T-helper 2 cell treated with Interferon-gamma antibody and Interleukin-4, amounts not matched to agents 5 μg/mL and 100 μg/mL, for 36 hours (primary cell): ENCODE measurements around the gene GRSF1.
"Not testable (repeated sequence)": the region's sequence is repeated elsewhere in the genome, so short reads cannot be mapped to it uniquely, and the experiment has no call there.

ENCODE experiments used
- DNase-seq: peaks from one replicate; pipeline ENCODE4 v3.0.0; 2021; ENCODE audit warnings: low spot score
- H3K27ac Mint-ChIP-seq: one replicate; pipeline ENCODE4 v1.8.0; 2021; ENCODE audit warnings: mild to moderate bottlenecking, mixed read lengths
- H3K27me3 Mint-ChIP-seq: one replicate; pipeline ENCODE4 v1.8.0; 2021; ENCODE audit warnings: low read depth, mixed read lengths
- H3K36me3 Mint-ChIP-seq: one replicate; pipeline ENCODE4 v1.8.0; 2021; ENCODE audit warnings: low read depth, mixed read lengths
- H3K4me1 Mint-ChIP-seq: one replicate; pipeline ENCODE4 v1.8.0; 2021; ENCODE audit warnings: low read depth, mixed read lengths
- H3K4me3 Mint-ChIP-seq: one replicate; pipeline ENCODE4 v1.8.0; 2022; ENCODE audit warnings: mild to moderate bottlenecking, moderate library complexity, mixed read lengths
- H3K9me3 Mint-ChIP-seq: one replicate; pipeline ENCODE4 v1.8.0; 2021; ENCODE audit warnings: mixed read lengths

Gene GRSF1

GRCh38 chr4:70816894-70817293 lies 22.8 kb downstream of the GRSF1 start:
- H3K4me3 Mint-ChIP-seq: no peak overlapping the region
- H3K4me1 Mint-ChIP-seq: peaks cover 13% of the 10 kb centered on the region
- H3K36me3 Mint-ChIP-seq: peaks cover 35% of the 10 kb centered on the region
- H3K27ac Mint-ChIP-seq: no peak overlapping the region
- DNase-seq: no peak
- no peaks in the 10 kb centered on the region for H3K27me3 Mint-ChIP-seq
- H3K9me3 Mint-ChIP-seq: no peaks in the 10 kb centered on the region

GRCh38 chr4:70815370-70815769 lies 24.3 kb downstream of the GRSF1 start:
- Mint-ChIP-seq H3K9me3 (no peaks in the 10 kb centered on the region), H3K4me3 (no peak overlapping the region), H3K4me1 (peaks cover 13% of the 10 kb centered on the region), H3K27ac (no peak overlapping the region), H3K27me3 (no peaks in the 10 kb centered on the region), H3K36me3 (peaks cover 28% of the 10 kb centered on the region)
- DNase-seq: no peak

- Mint-ChIP-seq H3K4me1 (no peaks in the 10 kb centered on the region), H3K27ac (no peak overlapping the region), H3K9me3 (no peaks in the 10 kb centered on the region), H3K4me3 (no peak overlapping the region), H3K36me3 (peaks cover 2% of the 10 kb centered on the region), H3K27me3 (no peaks in the 10 kb centered on the region)
- no peak for DNase-seq
These were observed 31.5 kb downstream of the GRSF1 start for GRCh38 chr4:70808151-70808550.

DNA sequence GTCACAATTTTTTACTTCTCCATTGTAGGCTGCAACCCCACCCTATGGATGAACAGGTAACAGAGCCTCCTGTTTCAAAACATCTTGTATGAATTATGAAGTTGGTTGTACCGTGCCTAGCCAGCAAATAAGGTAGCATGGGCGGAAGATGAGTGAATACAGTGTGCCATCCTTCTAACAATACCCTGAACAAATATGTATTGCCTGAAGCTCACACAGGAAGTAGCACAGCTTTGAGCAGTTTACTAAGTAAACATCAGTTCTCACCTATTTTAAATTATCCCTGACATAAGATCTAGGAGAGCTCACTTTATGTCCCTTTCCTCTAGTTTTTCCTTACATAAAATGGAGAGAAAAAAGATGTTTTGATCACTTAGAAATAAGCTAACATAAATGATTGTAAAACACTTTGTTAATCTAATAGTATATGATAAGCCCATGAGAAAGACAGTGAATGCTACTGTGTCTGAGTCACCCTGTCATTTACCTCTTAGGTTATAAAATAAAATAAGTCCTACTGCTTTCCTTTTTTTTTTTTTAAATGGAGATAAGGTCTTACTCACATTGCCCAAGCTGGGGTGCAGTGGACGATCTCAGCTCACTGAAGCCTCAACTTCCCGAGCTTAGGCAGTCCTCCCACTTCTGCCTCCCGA lies 36.6 kb downstream of the GRSF1 start:
- no peaks in the 10 kb centered on the region for H3K27me3 Mint-ChIP-seq
- H3K36me3 Mint-ChIP-seq: peaks cover under 1% of the 10 kb centered on the region
- H3K4me3 Mint-ChIP-seq: no peak overlapping the region
- no peak for DNase-seq
- no peaks in the 10 kb centered on the region for H3K9me3 Mint-ChIP-seq
- H3K4me1 Mint-ChIP-seq: peaks cover 18% of the 10 kb centered on the region
- no peak overlapping the region for H3K27ac Mint-ChIP-seq

- peak; percentile 50 for DNase-seq
- H3K36me3 Mint-ChIP-seq: no peaks in the 10 kb centered on the region
- H3K4me3 Mint-ChIP-seq: no peak overlapping the region
- H3K9me3 Mint-ChIP-seq: no peaks in the 10 kb centered on the region
- H3K4me1 Mint-ChIP-seq: peaks cover 18% of the 10 kb centered on the region
- peak overlapping the region; percentile 16 for H3K27ac Mint-ChIP-seq
- no peaks in the 10 kb centered on the region for H3K27me3 Mint-ChIP-seq
These were observed 38.4 kb downstream of the GRSF1 start for GRCh38 chr4:70801265-70801809.

DNA sequence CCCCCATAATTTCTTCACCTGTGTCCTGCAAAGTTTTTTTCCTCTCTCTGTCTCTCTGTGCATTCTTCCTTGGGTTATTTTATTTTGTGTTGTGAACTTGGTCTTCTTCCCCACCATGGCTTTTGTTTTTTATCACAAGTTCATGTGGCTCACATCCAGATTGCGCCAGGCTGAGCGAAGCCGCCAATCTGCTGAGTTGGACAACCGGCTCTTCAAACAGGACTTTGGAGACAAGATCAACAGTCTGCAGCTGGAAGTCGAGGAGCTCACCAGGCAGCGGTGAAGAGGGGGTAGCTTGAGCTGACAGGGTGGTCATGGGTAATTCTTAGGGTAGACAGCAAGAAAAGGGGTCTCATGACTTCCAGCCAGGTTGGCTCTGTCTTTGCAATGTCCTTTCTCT lies 46.1 kb downstream of the GRSF1 start:
- Mint-ChIP-seq H3K9me3 (no peaks in the 10 kb centered on the region), H3K4me1 (peaks cover 4% of the 10 kb centered on the region), H3K27ac (no peak overlapping the region), H3K27me3 (no peaks in the 10 kb centered on the region), H3K4me3 (no peak overlapping the region), H3K36me3 (peaks cover 2% of the 10 kb centered on the region)
- no peak for DNase-seq

DNA sequence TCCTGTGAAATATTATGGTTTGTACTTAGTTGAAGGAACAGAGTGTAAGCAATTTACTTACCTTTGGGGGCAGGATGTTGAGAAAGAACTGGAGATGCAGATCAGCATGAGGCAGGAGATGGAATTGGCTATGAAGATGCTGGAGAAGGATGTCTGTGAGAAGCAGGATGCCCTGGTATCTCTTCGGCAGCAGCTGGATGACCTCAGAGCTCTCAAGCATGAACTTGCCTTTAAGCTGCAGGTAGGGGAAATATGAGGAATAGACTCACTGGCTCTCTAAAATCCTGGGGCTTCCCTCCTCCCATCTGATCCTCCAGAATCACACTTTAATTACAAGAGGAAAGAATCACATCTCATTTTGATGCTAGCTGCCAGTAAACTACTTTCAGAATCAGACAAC lies 51.0 kb downstream of the GRSF1 start:
- no peaks in the 10 kb centered on the region for H3K27me3 Mint-ChIP-seq
- peaks cover 3% of the 10 kb centered on the region for H3K36me3 Mint-ChIP-seq
- peaks cover 4% of the 10 kb centered on the region for H3K4me1 Mint-ChIP-seq
- H3K27ac Mint-ChIP-seq: no peak overlapping the region
- no peak overlapping the region for H3K4me3 Mint-ChIP-seq
- no peaks in the 10 kb centered on the region for H3K9me3 Mint-ChIP-seq
- DNase-seq: no peak

DNA sequence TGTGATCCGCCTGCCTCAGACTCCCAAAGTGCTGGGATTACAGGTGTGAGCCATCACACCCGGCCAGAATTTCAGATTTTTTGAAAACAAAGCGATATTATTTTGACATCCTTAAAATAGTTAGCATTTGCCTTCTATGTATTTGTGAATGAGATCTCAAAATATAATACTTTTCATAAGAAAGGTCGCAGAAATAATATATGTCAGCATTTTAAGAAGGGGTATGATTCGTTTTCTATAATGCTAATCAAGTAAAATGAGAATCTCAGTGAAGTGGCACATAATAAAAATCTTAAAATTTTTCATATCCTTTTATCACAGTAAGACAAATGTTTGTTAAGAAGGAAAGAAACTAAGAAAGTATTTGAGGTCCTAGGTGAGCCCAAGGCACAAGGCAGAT lies 52.2 kb downstream of the GRSF1 start:
- H3K27me3 Mint-ChIP-seq: no peaks in the 10 kb centered on the region
- no peak overlapping the region for H3K27ac Mint-ChIP-seq
- H3K4me1 Mint-ChIP-seq: peaks cover 4% of the 10 kb centered on the region
- H3K36me3 Mint-ChIP-seq: peaks cover 3% of the 10 kb centered on the region
- no peak overlapping the region for H3K4me3 Mint-ChIP-seq
- H3K9me3 Mint-ChIP-seq: no peaks in the 10 kb centered on the region
- DNase-seq: no peak

DNA sequence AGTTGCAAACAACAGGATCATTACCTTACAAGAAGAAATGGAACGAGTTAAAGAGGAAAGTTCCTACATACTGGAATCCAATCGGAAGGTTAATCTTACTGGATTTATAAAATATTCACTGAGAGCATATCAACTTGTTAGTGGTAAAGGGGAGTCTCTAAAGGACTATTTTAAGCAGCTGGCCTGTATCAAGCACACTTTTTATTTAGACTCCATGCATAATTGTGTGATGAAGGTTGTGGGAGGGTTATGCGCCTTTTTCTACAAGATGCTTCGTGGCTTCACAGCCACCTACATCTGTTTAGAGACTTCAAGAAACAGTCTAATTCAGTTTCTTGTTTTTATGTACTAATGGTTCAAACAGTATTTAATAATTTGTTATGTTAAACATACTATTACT lies 56.6 kb downstream of the GRSF1 start:
- Mint-ChIP-seq H3K27ac (no peak overlapping the region), H3K4me3 (no peak overlapping the region), H3K27me3 (no peaks in the 10 kb centered on the region), H3K36me3 (no peaks in the 10 kb centered on the region), H3K4me1 (peaks cover 3% of the 10 kb centered on the region), H3K9me3 (no peaks in the 10 kb centered on the region)
- DNase-seq: no peak

DNA sequence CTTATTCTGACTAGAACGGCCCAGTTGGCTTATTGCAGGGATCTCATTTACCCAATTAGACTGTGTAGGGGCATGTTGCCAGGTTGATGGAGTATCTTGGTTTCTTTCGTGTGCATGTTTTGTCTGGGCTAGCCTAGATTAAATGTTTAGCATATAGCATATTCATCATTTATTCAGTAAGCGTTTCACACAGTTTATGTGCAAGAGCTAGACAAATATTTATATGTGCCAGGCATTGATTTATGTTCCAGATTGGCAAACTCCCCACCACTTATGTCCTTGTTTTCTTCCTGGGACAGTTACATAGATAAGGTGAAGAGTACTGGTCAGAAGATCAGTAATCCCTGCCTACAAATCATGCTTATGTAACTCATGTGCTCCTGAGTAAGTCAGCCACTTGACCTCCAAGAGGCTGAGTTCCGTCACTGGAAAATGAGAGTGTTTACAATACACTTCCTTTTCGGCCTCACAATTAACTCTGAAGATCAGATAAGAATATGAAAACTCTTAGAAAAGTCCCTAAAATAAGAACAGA lies 60.7 kb downstream of the GRSF1 start:
- H3K4me1 Mint-ChIP-seq: peaks cover 5% of the 10 kb centered on the region
- no peak overlapping the region for H3K4me3 Mint-ChIP-seq
- no peak overlapping the region for H3K27ac Mint-ChIP-seq
- no peak for DNase-seq
- no peaks in the 10 kb centered on the region for H3K9me3 Mint-ChIP-seq
- H3K27me3 Mint-ChIP-seq: no peaks in the 10 kb centered on the region
- H3K36me3 Mint-ChIP-seq: no peaks in the 10 kb centered on the region

- no peak overlapping the region for H3K4me3 Mint-ChIP-seq
- DNase-seq: no peak
- H3K4me1 Mint-ChIP-seq: peaks cover 2% of the 10 kb centered on the region
- H3K36me3 Mint-ChIP-seq: peaks cover 5% of the 10 kb centered on the region
- no peaks in the 10 kb centered on the region for H3K27me3 Mint-ChIP-seq
- no peaks in the 10 kb centered on the region for H3K9me3 Mint-ChIP-seq
- H3K27ac Mint-ChIP-seq: no peak overlapping the region
These were observed 66.6 kb downstream of the GRSF1 start for GRCh38 chr4:70772929-70773555.

DNA sequence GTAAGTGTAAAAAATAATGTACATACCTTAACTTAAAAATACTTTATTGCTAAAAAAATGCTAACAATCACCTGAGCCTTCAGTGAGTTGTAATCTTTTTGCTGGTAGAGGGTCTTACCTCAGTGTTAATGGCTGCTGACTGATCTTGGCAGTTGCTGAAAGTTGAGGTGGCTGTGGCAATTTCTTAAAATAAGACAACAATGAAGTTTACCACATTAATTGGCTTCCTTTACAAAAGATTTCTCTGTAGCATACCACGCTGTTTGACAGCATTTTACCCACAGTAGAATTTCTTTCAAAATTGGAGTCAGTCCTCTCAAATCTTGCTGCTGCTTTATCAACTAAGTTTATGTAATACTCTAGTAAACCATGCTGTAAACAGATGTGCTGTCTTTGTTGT lies 70.3 kb downstream of the GRSF1 start:
- not testable (repeated sequence) for H3K27ac Mint-ChIP-seq

GRCh38 chr4:70768301-70768948 lies 71.3 kb downstream of the GRSF1 start:
- H3K36me3 Mint-ChIP-seq: peaks cover 11% of the 10 kb centered on the region
- DNase-seq: no peak
- H3K4me1 Mint-ChIP-seq: no peaks in the 10 kb centered on the region
- no peak overlapping the region for H3K4me3 Mint-ChIP-seq
- H3K27ac Mint-ChIP-seq: no peak overlapping the region
- H3K9me3 Mint-ChIP-seq: no peaks in the 10 kb centered on the region
- H3K27me3 Mint-ChIP-seq: no peaks in the 10 kb centered on the region

More for the DNA sequence above, 70.3 kb downstream of the GRSF1 start:
- DNase-seq, H3K9me3 Mint-ChIP-seq, H3K36me3 Mint-ChIP-seq, H3K27me3 Mint-ChIP-seq, H3K4me1 Mint-ChIP-seq, H3K4me3 Mint-ChIP-seq: not testable (repeated sequence)
